ENCODE data around the gene ADAMTSL5.

DNA sequence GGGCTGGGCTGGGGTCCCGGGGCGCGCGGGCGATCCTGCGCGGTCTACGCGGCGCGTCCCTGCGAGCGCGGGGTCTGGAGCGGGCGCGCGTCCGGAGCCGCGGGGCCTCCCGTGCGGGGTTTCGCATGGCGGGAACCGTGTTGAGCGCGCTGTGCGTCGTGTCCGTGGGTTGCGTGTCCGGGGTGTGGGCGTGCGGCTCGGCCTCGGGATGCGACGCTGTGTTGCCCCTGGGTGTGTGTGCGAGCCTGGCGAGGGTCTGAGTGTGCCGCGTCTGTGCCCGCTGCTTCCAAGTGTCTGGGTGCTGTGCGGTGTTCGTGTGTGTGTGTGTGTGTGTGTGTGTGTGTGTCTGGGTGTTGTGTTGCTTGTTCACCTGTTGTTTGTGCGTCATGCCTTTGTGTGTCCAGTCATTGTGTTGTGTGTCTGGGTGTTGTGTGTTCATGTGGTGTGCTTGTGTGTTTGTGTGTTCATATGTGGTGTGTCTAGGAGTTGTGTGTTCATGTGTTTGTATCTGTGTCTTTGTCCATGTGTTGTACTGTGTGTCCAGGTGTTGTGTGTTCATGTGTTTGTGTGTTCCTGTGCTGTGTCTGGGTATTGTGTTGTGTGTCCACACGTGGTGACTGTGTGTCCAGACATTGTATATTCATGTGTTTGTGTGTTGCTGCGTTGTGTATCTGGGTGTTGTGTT, 11.6 kb upstream of the ADAMTSL5 start:
- TF ChIP-seq, protein P1, sequence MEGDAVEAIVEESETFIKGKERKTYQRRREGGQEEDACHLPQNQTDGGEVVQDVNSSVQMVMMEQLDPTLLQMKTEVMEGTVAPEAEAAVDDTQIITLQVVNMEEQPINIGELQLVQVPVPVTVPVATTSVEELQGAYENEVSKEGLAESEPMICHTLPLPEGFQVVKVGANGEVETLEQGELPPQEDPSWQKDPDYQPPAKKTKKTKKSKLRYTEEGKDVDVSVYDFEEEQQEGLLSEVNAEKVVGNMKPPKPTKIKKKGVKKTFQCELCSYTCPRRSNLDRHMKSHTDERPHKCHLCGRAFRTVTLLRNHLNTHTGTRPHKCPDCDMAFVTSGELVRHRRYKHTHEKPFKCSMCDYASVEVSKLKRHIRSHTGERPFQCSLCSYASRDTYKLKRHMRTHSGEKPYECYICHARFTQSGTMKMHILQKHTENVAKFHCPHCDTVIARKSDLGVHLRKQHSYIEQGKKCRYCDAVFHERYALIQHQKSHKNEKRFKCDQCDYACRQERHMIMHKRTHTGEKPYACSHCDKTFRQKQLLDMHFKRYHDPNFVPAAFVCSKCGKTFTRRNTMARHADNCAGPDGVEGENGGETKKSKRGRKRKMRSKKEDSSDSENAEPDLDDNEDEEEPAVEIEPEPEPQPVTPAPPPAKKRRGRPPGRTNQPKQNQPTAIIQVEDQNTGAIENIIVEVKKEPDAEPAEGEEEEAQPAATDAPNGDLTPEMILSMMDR (IDR thresholded peaks at IDR 0.05) = no peak
- no peak for TF ChIP-seq EP300 (IDR thresholded peaks at IDR 0.05)
